Testis (tissue), 2 donors: ENCODE results near the gene DZANK1.

Source experiments
- POLR2A ChIP-seq: fragments of 450-650 bp; IDR thresholded peaks from one replicate; pipeline ENCODE4 v1.6.1; 2017; ENCODE audit warnings: antibody characterized with exemption, mild to moderate bottlenecking, moderate library complexity
- TF ChIP-seq, protein P1 (sequence below), 3 experiments: fragments of 450-650 bp in 2 of 3; fragments of 200-600 bp in 1 of 3; sonication (generic) in 1 of 3; IDR thresholded peaks; one replicate each; pipeline ENCODE4 v1.5.1; 2016 to 2019; ENCODE audit warnings: antibody characterized with exemption in 3 of 3, mild to moderate bottlenecking in 2 of 3, moderate library complexity in 1 of 3

DNA sequence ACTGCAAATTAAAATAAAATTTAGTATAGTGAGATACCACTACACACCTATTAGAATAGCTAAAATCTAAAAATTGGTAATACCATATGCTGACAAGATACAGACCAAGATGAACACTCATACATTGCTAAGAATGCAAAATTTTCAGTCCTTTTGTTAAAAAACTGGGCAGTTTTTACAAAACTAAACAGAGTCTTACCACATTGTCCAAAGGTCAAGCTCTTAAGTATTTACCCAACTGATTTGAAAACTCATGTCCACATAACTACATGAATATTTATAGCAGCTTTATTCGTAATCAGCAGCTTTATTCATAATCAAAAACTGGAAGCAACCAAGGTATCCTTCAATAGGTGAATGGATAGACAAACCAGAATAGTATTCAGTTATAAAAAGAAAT is 10.4 kb upstream of the DZANK1 start:
- TF ChIP-seq POLR2A: no peak
- TF ChIP-seq, protein P1, sequence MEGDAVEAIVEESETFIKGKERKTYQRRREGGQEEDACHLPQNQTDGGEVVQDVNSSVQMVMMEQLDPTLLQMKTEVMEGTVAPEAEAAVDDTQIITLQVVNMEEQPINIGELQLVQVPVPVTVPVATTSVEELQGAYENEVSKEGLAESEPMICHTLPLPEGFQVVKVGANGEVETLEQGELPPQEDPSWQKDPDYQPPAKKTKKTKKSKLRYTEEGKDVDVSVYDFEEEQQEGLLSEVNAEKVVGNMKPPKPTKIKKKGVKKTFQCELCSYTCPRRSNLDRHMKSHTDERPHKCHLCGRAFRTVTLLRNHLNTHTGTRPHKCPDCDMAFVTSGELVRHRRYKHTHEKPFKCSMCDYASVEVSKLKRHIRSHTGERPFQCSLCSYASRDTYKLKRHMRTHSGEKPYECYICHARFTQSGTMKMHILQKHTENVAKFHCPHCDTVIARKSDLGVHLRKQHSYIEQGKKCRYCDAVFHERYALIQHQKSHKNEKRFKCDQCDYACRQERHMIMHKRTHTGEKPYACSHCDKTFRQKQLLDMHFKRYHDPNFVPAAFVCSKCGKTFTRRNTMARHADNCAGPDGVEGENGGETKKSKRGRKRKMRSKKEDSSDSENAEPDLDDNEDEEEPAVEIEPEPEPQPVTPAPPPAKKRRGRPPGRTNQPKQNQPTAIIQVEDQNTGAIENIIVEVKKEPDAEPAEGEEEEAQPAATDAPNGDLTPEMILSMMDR (IDR thresholded peaks at IDR 0.05): no peak
